GM12875 (cell line): Measurements from ENCODE around the gene SKA3.
"Not testable (repeated sequence)": the region's sequence is repeated elsewhere in the genome, so short reads cannot be mapped to it uniquely, and the experiment has no call there.

Experiments used
- H3K4me3 ChIP-seq: one replicate; pipeline ENCODE4 v1.5.1; 2011; ENCODE audit warnings: low read depth, low read length, control low read depth
- CTCF ChIP-seq: IDR thresholded peaks from 2 replicates; pipeline ENCODE4 v1.5.1; 2011; ENCODE audit warnings: low read depth, mild to moderate bottlenecking, control low read depth, inconsistent platforms, low read length, moderate library complexity, borderline replicate concordance; ENCODE audit not compliant: insufficient read depth

SKA3 gene

GRCh38 chr13:21149568-21149967 is 26.8 kb downstream of the SKA3 start:
- H3K4me3 ChIP-seq = no peak overlapping the region
- TF ChIP-seq CTCF = no peak

GRCh38 chr13:21148557-21149258 is 27.6 kb downstream of the SKA3 start:
- TF ChIP-seq CTCF = no peak
- no peak overlapping the region for H3K4me3 ChIP-seq

GRCh38 chr13:21147827-21148226 is 28.5 kb downstream of the SKA3 start:
- no peak for TF ChIP-seq CTCF

GRCh38 chr13:21142766-21143165 is 33.6 kb downstream of the SKA3 start:
- no peak overlapping the region for H3K4me3 ChIP-seq

More at GRCh38 chr13:21147827-21148226, 28.5 kb downstream of the SKA3 start:
- H3K4me3 ChIP-seq = no peak overlapping the region

GRCh38 chr13:21139374-21139773 is 37.0 kb downstream of the SKA3 start:
- H3K4me3 ChIP-seq = no peak overlapping the region
- TF ChIP-seq CTCF = no peak

More at GRCh38 chr13:21142766-21143165, 33.6 kb downstream of the SKA3 start:
- no peak for TF ChIP-seq CTCF

- H3K4me3 ChIP-seq = no peak overlapping the region
- no peak for TF ChIP-seq CTCF
Measured at GRCh38 chr13:21138561-21138960, 37.8 kb downstream of the SKA3 start.

GRCh38 chr13:21137696-21138095 is 38.7 kb downstream of the SKA3 start:
- H3K4me3 ChIP-seq = no peak overlapping the region
- TF ChIP-seq CTCF = no peak

- not testable (repeated sequence) for H3K4me3 ChIP-seq
Measured at GRCh38 chr13:21135833-21136232, 40.5 kb downstream of the SKA3 start.
